Measurements from ENCODE around the gene EID3.
A peak's percentile ranks its signal among the peaks of the same experiment; 100 is the strongest.
"Not testable (repeated sequence)": the region's sequence is repeated elsewhere in the genome, so short reads cannot be mapped to it uniquely, and the experiment has no call there.

Gene EID3

GRCh38 chr12:104303538-104304151 lies at the start of gene EID3:
Gene EID3 (plus strand): TSS chr12:104303739. CDS start chr12:104303935, 196 bp downstream.
- DNase-seq (ENCODE audit: low read depth) = peak; percentile 76

- DNase-seq (ENCODE audit: low read depth) = no peak
Observed at GRCh38 chr12:104257913-104258472, 45.5 kb upstream of the EID3 start.

DNA sequence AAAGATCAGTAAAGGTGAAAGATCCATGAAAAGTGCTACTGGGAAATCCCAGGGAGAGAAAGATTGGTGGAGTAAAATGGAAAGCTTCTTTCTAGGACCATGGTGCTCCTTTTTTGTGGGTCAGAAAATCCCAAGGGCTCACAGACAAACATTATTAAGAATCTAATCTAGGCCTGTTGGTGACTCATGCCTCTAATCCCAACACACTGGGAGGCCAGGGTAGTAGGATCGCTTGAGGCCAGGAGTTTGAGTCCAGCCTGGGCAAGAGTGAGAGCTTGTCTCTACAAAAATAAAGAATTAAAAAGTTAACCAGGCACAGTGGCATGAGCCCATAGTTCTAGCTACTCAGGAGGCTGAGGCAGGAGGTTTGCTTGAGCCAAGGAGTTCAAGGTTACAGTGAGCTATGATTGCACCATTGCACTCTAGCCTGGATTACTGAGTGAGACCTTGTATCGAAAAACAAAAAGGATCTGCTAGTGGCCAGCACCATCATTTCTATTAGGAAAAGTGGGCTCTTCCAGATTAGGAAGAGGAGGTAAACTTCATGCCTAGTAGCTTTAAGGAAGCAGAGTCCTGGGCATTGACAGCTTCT lies 45.0 kb upstream of the EID3 start:
- DNase-seq (ENCODE audit: low read depth) = no peak

- no peak for DNase-seq (ENCODE audit: low read depth)
Observed at GRCh38 chr12:104263026-104263425, 40.5 kb upstream of the EID3 start.

- peak; percentile 90 for DNase-seq (ENCODE audit: low read depth)
Observed at GRCh38 chr12:104263580-104264358, 39.8 kb upstream of the EID3 start.

- not testable (repeated sequence) for DNase-seq (ENCODE audit: low read depth)
Observed at GRCh38 chr12:104265436-104265835, 38.1 kb upstream of the EID3 start.

DNA sequence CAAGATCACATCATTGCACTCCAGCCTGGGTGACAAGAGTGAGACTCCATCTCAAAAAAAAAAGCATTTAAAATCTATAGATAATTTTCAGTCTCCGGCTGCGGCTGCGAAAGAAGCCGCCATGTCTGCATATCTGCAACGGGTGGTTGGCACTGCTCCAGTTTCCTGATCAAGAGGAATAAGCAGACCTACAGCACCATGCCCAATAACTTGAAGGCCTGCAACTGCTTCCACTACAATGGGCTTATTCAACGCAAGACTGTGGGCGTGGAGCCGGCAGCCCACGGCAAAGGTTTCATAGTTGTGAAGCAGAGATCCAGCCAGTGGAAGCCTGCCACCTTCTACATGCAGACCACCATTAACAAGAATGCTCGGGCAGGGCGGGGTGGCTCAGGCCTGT lies 30.6 kb upstream of the EID3 start:
- no peak for DNase-seq (ENCODE audit: low read depth)

DNA sequence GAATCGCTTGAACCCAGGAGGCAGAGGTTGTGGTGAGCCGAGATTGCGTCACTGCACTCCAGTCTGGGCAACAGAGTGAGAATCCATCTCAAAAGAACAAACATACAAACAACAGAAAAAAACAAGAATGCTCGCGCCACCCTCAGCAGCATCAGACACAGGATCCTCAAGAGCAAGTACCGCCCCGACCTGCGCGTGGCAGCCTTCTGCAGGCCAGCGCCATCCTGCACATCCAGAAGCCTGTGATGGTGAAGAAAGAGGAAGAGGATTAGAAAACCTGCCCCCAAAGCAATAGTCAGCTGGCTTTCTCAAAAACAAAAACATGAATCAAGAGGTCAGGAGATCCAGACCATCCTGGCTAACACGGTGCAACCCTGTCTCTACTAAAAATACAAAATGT lies 30.0 kb upstream of the EID3 start:
- no peak for DNase-seq (ENCODE audit: low read depth)

DNA sequence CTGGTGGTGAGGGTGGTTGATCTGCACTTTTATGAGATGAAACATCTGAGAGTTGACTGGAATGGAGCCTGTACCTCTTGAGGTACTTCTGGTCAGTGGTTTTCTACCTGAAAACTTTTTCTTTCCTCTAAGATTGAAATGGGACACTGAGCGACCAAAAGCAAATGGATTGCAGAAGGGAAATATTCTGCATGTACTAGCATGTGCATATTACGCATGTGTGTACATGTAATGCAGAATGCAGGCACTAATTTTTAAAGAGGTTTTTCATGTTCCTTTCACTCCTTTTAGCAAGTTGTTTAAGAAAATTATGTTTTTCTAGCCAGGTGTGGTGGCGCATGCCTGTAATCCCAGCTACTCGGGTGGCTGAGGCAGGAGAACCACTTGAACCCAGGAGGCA lies 28.7 kb upstream of the EID3 start:
- no peak for DNase-seq (ENCODE audit: low read depth)

- DNase-seq (ENCODE audit: low read depth) = no peak
Observed at GRCh38 chr12:104275689-104276088, 27.9 kb upstream of the EID3 start.

DNA sequence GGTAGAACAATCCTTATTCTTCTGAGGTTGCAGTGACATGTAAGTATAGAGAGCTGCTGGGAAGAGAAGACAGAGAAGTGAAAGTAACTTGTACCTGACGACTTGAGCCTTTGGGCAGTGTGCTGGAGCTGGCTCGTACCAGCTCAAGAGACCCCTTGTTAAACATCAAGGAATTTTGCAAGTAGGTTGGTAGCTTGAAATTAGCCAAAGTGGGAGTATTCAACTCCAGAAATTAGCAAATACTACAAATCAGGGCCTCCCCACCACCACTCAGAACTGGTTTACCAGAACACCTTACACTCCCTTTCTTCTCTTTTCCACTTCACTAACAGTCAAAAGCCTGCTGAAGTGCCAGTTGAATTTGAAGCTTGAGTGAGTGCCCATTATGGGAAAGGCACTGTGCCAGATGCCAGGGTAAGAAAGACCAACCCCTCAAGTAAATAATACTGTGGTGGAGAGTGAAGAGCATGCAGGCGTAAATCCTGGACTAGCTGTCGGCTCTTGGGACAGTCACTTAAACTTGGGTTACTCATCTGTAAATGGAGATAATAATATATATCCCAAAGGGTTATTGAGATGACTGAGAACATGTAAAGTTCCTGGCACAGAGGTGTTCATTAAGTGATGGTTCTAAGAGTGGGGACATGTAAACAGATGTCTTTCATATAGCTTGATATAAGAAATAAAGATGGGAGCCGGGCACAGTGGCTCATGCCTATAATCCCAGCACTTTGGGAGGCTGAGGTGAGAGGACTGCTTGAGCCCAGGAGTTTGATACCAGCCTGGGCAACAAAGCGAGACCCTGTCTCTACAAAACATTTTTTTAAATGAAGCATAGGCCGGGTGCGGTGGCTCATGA lies 27.0 kb upstream of the EID3 start:
- no peak for DNase-seq (ENCODE audit: low read depth)

- no peak for DNase-seq (ENCODE audit: low read depth)
Observed at GRCh38 chr12:104279164-104279563, 24.4 kb upstream of the EID3 start.

DNA sequence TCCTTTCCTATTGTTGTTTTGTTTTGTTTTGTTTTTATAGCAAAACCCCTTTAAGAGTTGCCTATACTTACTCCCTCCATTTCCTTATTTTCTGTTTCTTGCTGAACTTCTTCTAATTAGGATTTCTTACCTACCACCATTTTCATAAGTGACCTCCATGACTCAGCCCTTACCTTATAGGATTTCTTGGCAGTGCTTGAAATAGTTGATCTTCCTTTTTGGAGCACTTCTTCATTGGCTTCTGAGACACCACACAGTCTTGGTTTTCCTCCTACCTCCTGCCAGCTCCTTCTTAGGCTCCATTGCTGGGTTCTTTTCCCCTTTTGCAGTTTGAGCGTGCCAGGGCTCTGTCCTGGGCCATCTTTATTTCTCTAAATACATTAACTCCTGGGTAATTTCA lies 23.4 kb upstream of the EID3 start:
- DNase-seq (ENCODE audit: low read depth) = no peak

DNA sequence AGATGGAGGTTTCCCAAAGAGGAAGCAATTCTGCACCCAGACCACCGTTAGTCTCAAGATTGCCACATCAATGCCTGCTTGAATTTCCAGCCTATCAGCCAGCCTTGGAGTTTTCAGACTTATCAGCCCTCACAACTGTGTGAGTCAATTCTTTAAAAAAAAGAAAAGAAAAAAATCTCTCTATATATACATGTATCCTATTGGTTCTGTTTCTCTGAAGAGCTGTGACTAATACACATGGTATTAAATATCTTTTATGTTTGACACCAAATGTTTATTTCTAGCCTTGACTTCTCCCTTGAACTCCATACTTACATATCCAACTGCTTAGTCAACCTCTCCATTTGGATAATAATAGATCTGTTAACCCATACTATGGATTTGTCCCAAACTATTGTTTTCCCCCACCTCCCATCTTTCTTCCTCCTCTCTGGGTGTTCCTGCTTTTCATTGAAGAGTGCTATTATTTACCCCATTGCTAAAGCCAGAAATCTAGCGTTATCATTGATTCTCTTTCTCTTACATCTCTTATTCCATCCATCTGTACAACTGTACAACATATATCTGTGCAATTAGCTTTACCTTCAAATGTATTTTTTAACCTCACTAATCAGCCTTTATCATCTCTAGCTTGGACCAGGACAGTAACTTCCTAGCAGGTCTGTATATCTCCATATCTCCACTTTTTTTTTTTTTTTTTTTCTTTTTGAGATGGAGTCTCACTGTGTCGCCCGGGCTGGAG lies 22.7 kb upstream of the EID3 start:
- DNase-seq (ENCODE audit: low read depth) = peak; percentile 88

GRCh38 chr12:104281636-104282035 lies 21.9 kb upstream of the EID3 start:
- DNase-seq (ENCODE audit: low read depth) = no peak

- peak; percentile 82 for DNase-seq (ENCODE audit: low read depth)
Observed at GRCh38 chr12:104282109-104282508, 21.4 kb upstream of the EID3 start.

- no peak for DNase-seq (ENCODE audit: low read depth)
Observed at GRCh38 chr12:104285740-104286515, 17.6 kb upstream of the EID3 start.

- DNase-seq (ENCODE audit: low read depth) = peak; percentile 99
Observed at GRCh38 chr12:104286516-104287482, 16.7 kb upstream of the EID3 start.

DNA sequence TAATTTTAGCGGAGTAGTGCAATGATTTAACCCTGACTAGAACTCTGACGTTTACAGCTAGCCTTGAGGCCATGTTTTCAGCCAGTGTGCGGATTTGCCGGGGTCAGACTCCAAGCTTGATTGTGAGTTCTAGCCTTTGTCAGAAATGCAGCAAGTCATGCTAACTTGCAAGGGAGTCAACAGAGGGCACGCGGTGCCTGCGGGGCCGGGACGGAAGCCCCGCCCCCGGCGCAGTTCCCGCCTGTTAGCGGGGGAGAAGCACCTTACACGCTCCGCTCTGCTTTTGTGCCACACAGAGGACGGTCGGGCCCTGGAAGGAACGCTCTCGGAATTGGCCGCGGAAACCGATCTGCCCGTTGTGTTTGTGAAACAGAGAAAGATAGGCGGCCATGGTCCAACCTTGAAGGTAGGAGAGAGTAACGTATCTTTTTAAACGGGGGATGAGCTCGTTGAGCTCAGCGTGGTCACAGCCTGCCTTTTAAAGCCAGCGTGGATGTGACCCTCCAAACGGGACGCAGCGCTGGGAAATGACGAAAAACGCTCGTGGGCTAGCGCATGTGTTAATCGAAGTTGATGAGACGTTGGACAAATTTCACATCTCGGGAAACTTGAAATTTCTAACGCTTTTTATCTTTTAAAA lies 14.8 kb upstream of the EID3 start:
- DNase-seq (ENCODE audit: low read depth) = peak; percentile 74

Measured in fibroblast of gingiva (primary cell).